B cell (primary cell): ENCODE data around the gene CDO1.

ENCODE experiments used
- EZH2 ChIP-seq: IDR thresholded peaks from 2 replicates; pipeline ENCODE4 v1.6.1; 2012; ENCODE audit warnings: borderline replicate concordance, low read depth, mild to moderate bottlenecking, moderate library complexity, low read length; ENCODE audit not compliant: insufficient read depth, poor library complexity, severe bottlenecking
- TF ChIP-seq, protein P1 (sequence below): fragments of 200-600 bp; IDR thresholded peaks from one replicate; pipeline ENCODE4 v1.8.0; 2022; ENCODE audit warnings: antibody characterized with exemption, mild to moderate bottlenecking

DNA sequence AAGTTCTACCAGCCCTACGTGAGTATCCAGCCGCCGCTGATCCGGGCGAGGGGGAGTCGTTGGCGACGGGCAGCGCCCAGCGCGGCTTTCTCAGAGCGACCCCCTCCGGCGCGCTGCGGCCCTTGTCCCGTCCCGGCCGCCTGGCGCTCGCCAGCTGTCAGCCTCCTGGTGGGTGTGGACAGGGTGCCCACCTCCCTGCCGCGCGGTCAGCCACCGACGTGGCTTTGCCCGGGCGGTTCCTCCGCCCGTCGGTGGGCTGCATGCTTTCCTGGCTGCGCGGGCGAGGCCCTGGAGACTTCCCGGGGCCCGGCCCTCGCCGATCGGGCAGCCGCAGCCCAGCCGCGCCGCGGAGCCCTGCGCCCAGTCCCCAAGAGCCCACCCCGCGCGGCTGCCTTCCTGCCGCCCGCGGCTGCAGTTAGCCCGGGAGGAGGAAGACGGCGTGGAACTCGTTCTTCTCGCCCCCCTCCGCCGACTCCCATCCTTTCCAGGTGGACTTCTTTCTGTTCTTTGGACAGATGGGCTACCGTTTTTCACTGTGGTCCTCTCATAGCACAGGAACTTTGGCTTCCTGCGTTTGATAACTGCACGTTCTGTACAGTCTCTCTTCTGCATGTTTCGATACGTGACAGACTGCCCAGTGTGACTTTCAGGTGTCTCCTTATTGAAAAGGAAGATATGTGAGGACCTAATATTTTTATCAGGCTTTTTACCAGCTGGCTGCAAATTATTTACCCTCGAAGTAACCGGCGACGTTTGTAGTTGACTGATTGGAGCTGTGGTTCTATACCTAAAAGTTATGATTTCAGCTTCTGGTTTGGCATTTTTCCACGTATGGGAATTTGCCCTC, 25.9 kb upstream of the CDO1 start:
- TF ChIP-seq, protein P1, sequence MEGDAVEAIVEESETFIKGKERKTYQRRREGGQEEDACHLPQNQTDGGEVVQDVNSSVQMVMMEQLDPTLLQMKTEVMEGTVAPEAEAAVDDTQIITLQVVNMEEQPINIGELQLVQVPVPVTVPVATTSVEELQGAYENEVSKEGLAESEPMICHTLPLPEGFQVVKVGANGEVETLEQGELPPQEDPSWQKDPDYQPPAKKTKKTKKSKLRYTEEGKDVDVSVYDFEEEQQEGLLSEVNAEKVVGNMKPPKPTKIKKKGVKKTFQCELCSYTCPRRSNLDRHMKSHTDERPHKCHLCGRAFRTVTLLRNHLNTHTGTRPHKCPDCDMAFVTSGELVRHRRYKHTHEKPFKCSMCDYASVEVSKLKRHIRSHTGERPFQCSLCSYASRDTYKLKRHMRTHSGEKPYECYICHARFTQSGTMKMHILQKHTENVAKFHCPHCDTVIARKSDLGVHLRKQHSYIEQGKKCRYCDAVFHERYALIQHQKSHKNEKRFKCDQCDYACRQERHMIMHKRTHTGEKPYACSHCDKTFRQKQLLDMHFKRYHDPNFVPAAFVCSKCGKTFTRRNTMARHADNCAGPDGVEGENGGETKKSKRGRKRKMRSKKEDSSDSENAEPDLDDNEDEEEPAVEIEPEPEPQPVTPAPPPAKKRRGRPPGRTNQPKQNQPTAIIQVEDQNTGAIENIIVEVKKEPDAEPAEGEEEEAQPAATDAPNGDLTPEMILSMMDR = no peak
- no peak for TF ChIP-seq EZH2
